Measurements from ENCODE around the gene PDE8A. TPM values are rescaled to one million over a fixed set of nuclear protein-coding genes. Genes with fewer than 3 reads are reported as not detected.

PDE8A gene
- total RNA-seq, 1 donor, result 30.4 TPM

DNA sequence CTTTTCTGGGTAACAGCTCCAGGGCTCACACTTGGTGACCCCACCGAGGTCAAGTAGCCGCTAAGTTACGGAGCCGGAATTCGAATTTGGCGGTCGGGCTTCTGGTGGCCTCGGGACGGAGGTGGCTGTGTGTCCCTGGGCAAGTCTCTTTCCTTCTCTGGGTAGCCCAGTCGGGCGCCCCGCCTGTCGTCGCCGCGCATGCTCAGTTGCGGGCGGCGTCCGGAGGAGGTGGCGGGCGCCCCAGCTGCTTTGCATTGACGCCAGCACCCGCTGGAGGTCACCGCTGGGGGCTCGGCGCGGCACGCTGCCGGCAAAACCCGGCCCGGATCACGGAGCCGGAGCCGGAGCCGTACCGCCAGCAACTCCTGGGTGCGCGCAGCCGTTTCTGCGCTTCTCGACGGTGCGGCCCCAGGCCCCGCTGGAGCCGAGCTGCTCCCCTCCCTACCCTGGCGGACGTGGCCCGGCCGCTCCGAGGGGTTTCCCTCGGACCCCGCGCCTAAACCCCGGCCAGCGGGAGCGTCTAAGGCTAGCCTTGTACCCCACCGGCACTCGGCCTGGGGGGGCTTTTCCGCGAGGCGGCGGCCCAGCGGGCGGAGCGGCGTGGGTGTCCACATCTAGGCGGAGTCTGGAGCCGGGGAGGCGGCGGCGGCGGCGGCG, 474 bp upstream of the PDE8A start:
- peaks cover 30% of the 10 kb centered on the region for H4K20me1 ChIP-seq (ENCODE audit: insufficient read depth, low read length)
- H3K79me2 ChIP-seq (ENCODE audit: insufficient read depth, low read length), result peaks cover 46% of the 10 kb centered on the region
- H3K36me3 ChIP-seq (ENCODE audit: insufficient read depth, low read length), result no peaks in the 10 kb centered on the region
- DNase-seq (ENCODE audit: insufficient read length, low spot score, missing footprints), result peak; percentile 100
- H2AFZ ChIP-seq (ENCODE audit: low read length), result peak overlapping the region; percentile 97
- H3K27me3 ChIP-seq (ENCODE audit: insufficient read depth, low read length), result no peaks in the 10 kb centered on the region
- peak overlapping the region; percentile 77 for H3K4me2 ChIP-seq (ENCODE audit: insufficient read depth, low read length)
- peak overlapping the region; percentile 87 for H3K27ac ChIP-seq (ENCODE audit: low read depth, low read length)
- H3K4me3 ChIP-seq (ENCODE audit: insufficient read depth, low read length), result peak overlapping the region; percentile 95
- TF ChIP-seq CTCF (IDR thresholded peaks at IDR 0.05; ENCODE audit: extremely low read depth, low read depth, low read length), result no peak
- H3K4me1 ChIP-seq (ENCODE audit: insufficient read depth, low read length), result peaks cover 13% of the 10 kb centered on the region
- no peaks in the 10 kb centered on the region for H3K9me3 ChIP-seq (ENCODE audit: low read depth, low read length)

DNA sequence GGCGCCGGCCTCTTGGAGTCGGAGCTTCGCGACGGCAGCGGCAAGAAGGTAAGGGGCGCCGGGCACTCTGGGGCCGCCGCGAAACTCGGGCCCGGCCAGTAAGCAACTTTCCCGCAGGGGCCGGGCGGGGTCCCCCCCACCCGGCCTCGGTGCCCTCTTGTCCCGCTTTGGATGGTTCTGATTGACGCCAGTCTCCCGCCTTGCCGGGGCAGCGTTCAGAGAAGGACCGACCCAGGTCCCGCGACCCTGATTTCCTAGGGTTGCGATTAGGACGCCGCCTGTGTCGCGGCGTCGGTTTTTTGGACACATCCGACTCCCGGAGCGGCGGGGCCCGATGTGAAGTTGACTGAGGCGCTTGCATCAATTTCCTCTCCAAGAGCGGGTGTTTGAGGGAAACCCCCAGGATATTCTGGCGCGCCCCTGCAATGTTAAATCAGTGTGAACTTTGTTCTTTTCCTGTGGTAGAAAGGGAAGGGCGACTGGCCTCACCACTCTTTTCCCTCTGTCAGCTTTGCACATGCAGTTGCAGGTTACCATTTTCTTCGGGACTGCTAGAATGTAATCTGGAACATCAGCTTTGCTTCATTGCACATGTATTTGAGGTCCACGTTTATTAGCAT, 755 bp downstream of the PDE8A start:
- peak; percentile 84 for DNase-seq (ENCODE audit: insufficient read length, low spot score, missing footprints)
- TF ChIP-seq CTCF (IDR thresholded peaks at IDR 0.05; ENCODE audit: extremely low read depth, low read depth, low read length), result no peak
- Histone ChIP-seq H3K4me2 (ENCODE audit: insufficient read depth, low read length) (peak overlapping the region; percentile 97), H4K20me1 (ENCODE audit: insufficient read depth, low read length) (peaks cover 31% of the 10 kb centered on the region), H3K27ac (ENCODE audit: low read depth, low read length) (peak overlapping the region; percentile 71), H3K27me3 (ENCODE audit: insufficient read depth, low read length) (no peaks in the 10 kb centered on the region), H3K79me2 (ENCODE audit: insufficient read depth, low read length) (peaks cover 58% of the 10 kb centered on the region), H3K36me3 (ENCODE audit: insufficient read depth, low read length) (no peaks in the 10 kb centered on the region), H3K9me3 (ENCODE audit: low read depth, low read length) (no peaks in the 10 kb centered on the region), H3K4me3 (ENCODE audit: insufficient read depth, low read length) (peak overlapping the region; percentile 95), H3K4me1 (ENCODE audit: insufficient read depth, low read length) (peaks cover 13% of the 10 kb centered on the region), H2AFZ (ENCODE audit: low read length) (peak overlapping the region; percentile 82)

- Histone ChIP-seq H4K20me1 (ENCODE audit: insufficient read depth, low read length) (peaks cover 31% of the 10 kb centered on the region), H3K4me2 (ENCODE audit: insufficient read depth, low read length) (peak overlapping the region; percentile 97), H3K4me3 (ENCODE audit: insufficient read depth, low read length) (peak overlapping the region; percentile 95), H2AFZ (ENCODE audit: low read length) (peak overlapping the region; percentile 82), H3K4me1 (ENCODE audit: insufficient read depth, low read length) (peaks cover 13% of the 10 kb centered on the region), H3K27me3 (ENCODE audit: insufficient read depth, low read length) (no peaks in the 10 kb centered on the region), H3K36me3 (ENCODE audit: insufficient read depth, low read length) (no peaks in the 10 kb centered on the region), H3K27ac (ENCODE audit: low read depth, low read length) (no peak overlapping the region), H3K9me3 (ENCODE audit: low read depth, low read length) (no peaks in the 10 kb centered on the region), H3K79me2 (ENCODE audit: insufficient read depth, low read length) (peaks cover 66% of the 10 kb centered on the region)
- TF ChIP-seq CTCF (IDR thresholded peaks at IDR 0.05; ENCODE audit: extremely low read depth, low read depth, low read length), result no peak
- no peak for DNase-seq (ENCODE audit: insufficient read length, low spot score, missing footprints)
Observed at GRCh38 chr15:84983294-84983693, 1.6 kb downstream of the PDE8A start.

DNA sequence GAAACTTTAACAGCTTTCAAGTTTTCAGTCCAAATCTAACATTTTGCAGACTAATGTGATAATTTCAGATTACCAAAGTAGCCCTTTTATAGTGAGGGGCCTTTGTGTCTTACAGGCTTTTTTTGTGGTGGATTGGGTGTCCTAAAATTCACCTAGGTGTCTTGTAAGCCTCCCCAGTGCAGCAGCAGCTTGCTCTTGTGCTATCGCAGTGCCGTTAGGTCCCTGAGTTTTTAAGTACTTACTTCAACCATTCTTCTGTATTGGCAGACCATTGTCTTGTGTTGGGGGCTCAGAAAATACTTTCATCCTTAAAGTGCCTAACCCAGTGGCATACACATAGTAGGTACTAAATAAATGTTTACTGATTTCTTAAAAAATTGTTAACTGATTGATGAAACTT, 2.1 kb downstream of the PDE8A start:
- Histone ChIP-seq H3K79me2 (ENCODE audit: insufficient read depth, low read length) (peaks cover 70% of the 10 kb centered on the region), H3K4me1 (ENCODE audit: insufficient read depth, low read length) (peaks cover 13% of the 10 kb centered on the region), H4K20me1 (ENCODE audit: insufficient read depth, low read length) (peaks cover 31% of the 10 kb centered on the region), H3K27ac (ENCODE audit: low read depth, low read length) (no peak overlapping the region), H3K27me3 (ENCODE audit: insufficient read depth, low read length) (no peaks in the 10 kb centered on the region), H3K36me3 (ENCODE audit: insufficient read depth, low read length) (no peaks in the 10 kb centered on the region), H3K9me3 (ENCODE audit: low read depth, low read length) (no peaks in the 10 kb centered on the region), H3K4me2 (ENCODE audit: insufficient read depth, low read length) (peak overlapping the region; percentile 97), H3K4me3 (ENCODE audit: insufficient read depth, low read length) (peak overlapping the region; percentile 95), H2AFZ (ENCODE audit: low read length) (no peak overlapping the region)
- no peak for DNase-seq (ENCODE audit: insufficient read length, low spot score, missing footprints)
- no peak for TF ChIP-seq CTCF (IDR thresholded peaks at IDR 0.05; ENCODE audit: extremely low read depth, low read depth, low read length)
